H1 (cell line): ENCODE results near the gene UCP1. TPM values are rescaled to one million over a fixed set of nuclear protein-coding genes. Genes with fewer than 3 reads are reported as not detected.

Experiments
- CTCF ChIA-PET: fragments of 300-600 bp; sonication (Branson Sonifier 250); formaldehyde crosslinking; loops from one replicate; lab custom pipeline; 2021; ENCODE audit not compliant: partially characterized antibody; lab: Charles Lee
- POLR2A ChIA-PET: fragments of 300-600 bp; sonication (Branson Sonifier 250); formaldehyde crosslinking; loops from one replicate; lab custom pipeline; 2021; ENCODE audit warnings: inconsistent platforms; ENCODE audit not compliant: partially characterized antibody; lab: Charles Lee
- DNase-seq, 2 experiments: peaks; one replicate each; pipeline versions ENCODE4 v3.0.0 to v3.0.0-alpha.2; 2010 to 2022; ENCODE audit warnings: low spot score in 2 of 2, low read depth in 1 of 2, mixed read lengths in 1 of 2
- FAIRE-seq: peaks from 2 replicates; lab custom pipeline; 2011; peaks lifted over from hg19 to GRCh38; lab: Jason Lieb, UNC
- H2AFZ ChIP-seq: 2 replicates; pipeline ENCODE4 v1.8.1; 2012; ENCODE audit warnings: low read length, inconsistent platforms
- H2AK5ac ChIP-seq: 2 replicates; pipeline ENCODE4 v1.6.1; 2013; ENCODE audit warnings: low read depth, low read length
- H2BK120ac ChIP-seq: replicated peaks from 2 replicates; pipeline ENCODE3; 2013; ENCODE audit warnings: low read depth, low read length, inconsistent platforms
- H2BK12ac ChIP-seq: 2 replicates; pipeline ENCODE4 v1.6.1; 2013; ENCODE audit warnings: low read depth, low read length
- H2BK15ac ChIP-seq: 2 replicates; pipeline ENCODE4 v1.6.1; 2013; ENCODE audit warnings: low read length
- H2BK20ac ChIP-seq: 2 replicates; pipeline ENCODE4 v1.6.1; 2013; ENCODE audit warnings: low read length
- H2BK5ac ChIP-seq: 2 replicates; pipeline ENCODE4 v1.6.1; 2013; ENCODE audit warnings: low read depth, low read length
- H3K14ac ChIP-seq: 2 replicates; pipeline ENCODE4 v1.6.1; 2013; ENCODE audit warnings: inconsistent platforms; ENCODE audit not compliant: insufficient read length
- H3K18ac ChIP-seq: 2 replicates; pipeline ENCODE4 v1.6.1; 2013; ENCODE audit warnings: low read length; ENCODE audit errors: extremely low read depth
- H3K23ac ChIP-seq: 2 replicates; pipeline ENCODE4 v1.6.1; 2013; ENCODE audit warnings: inconsistent platforms; ENCODE audit not compliant: insufficient read length
- H3K23me2 ChIP-seq: 2 replicates; pipeline ENCODE4 v1.6.1; 2013; ENCODE audit warnings: low read depth, low read length
- H3K27ac ChIP-seq: 2 replicates; pipeline ENCODE4 v1.6.1; 2011; ENCODE audit warnings: low read depth, low read length, inconsistent platforms
- H3K27me3 ChIP-seq, 4 experiments: replicated peaks in 1 of 4; 1 replicate in 1 of 4; 2 replicates in 3 of 4; pipeline versions ENCODE4 v1.6.1 to v1.8.1; 2011 to 2013; ENCODE audit warnings: low read length in 3 of 4, mild to moderate bottlenecking in 3 of 4, inconsistent platforms in 2 of 4, mixed read lengths in 2 of 4, moderate library complexity in 1 of 4; ENCODE audit not compliant: control insufficient read depth in 3 of 4, insufficient read depth in 3 of 4; ENCODE audit errors: extremely low read depth in 1 of 4
- H3K36me3 ChIP-seq, 4 experiments: 2 replicates each; pipeline versions ENCODE4 v1.6.1 to v1.8.1; 2011 to 2013; ENCODE audit warnings: mild to moderate bottlenecking in 4 of 4, low read length in 3 of 4, moderate library complexity in 2 of 4, control low read depth in 1 of 4, inconsistent platforms in 1 of 4; ENCODE audit not compliant: insufficient read depth in 4 of 4, control insufficient read depth in 2 of 4
- H3K4ac ChIP-seq: replicated peaks from 2 replicates; pipeline ENCODE3; 2013; ENCODE audit warnings: low read length, low read depth, mixed read lengths, inconsistent platforms; ENCODE audit not compliant: insufficient read length
- H3K4me1 ChIP-seq, 4 experiments: replicated peaks in 1 of 4; 1 replicate in 1 of 4; 2 replicates in 3 of 4; pipeline versions ENCODE4 v1.6.1 to v1.8.1; 2011 to 2013; ENCODE audit warnings: low read length in 3 of 4, inconsistent platforms in 2 of 4, mixed read lengths in 1 of 4; ENCODE audit not compliant: insufficient read depth in 4 of 4, control insufficient read depth in 3 of 4
- H3K4me2 ChIP-seq, 2 experiments: 2 replicates each; pipeline versions ENCODE4 v1.6.1 to v1.8.1; 2011 to 2013; ENCODE audit warnings: low read depth in 2 of 2, low read length in 2 of 2, control low read depth in 1 of 2, inconsistent platforms in 1 of 2, mild to moderate bottlenecking in 1 of 2; ENCODE audit not compliant: insufficient read depth in 1 of 2
- H3K4me3 ChIP-seq, 4 experiments: fragments of 200-600, 300-600 bp in 1 of 4; sonication (generic), shearing (Covaris generic), sonication (Bioruptor Twin) in 1 of 4; 2 replicates each; pipeline versions ENCODE4 v1.5.1 to v1.8.1; 2011 to 2016; ENCODE audit warnings: low read length in 4 of 4, low read depth in 3 of 4, control low read depth in 2 of 4, inconsistent platforms in 2 of 4, mild to moderate bottlenecking in 2 of 4, mixed read lengths in 1 of 4, moderate library complexity in 1 of 4; ENCODE audit not compliant: insufficient read depth in 2 of 4; ENCODE audit errors: extremely low read depth in 1 of 4
- H3K56ac ChIP-seq: replicated peaks from 2 replicates; pipeline ENCODE3; 2013; ENCODE audit warnings: low read depth, mild to moderate bottlenecking, mixed read lengths, low read length, inconsistent platforms; ENCODE audit not compliant: insufficient read length
- H3K79me1 ChIP-seq: 2 replicates; pipeline ENCODE4 v1.6.1; 2013; ENCODE audit warnings: low read depth, low read length, control low read depth
- H3K79me2 ChIP-seq, 2 experiments: 2 replicates each; pipeline versions ENCODE4 v1.6.1 to v1.8.1; 2012 to 2013; ENCODE audit warnings: low read length in 2 of 2, mild to moderate bottlenecking in 2 of 2, inconsistent platforms in 1 of 2; ENCODE audit not compliant: insufficient read depth in 2 of 2, control insufficient read depth in 1 of 2
- H3K9ac ChIP-seq, 4 experiments: replicated peaks in 1 of 4; 1 replicate in 1 of 4; 2 replicates in 3 of 4; pipeline versions ENCODE4 v1.6.1 to v1.8.1; 2011 to 2013; ENCODE audit warnings: low read depth in 3 of 4, low read length in 3 of 4, control low read depth in 2 of 4, mild to moderate bottlenecking in 2 of 4, moderate library complexity in 2 of 4, inconsistent platforms in 1 of 4; ENCODE audit errors: extremely low read depth in 1 of 4
- H3K9me3 ChIP-seq, 2 experiments: 2 replicates each; pipeline versions ENCODE4 v1.6.1 to v1.8.1; 2012 to 2013; ENCODE audit warnings: mild to moderate bottlenecking in 2 of 2, moderate library complexity in 2 of 2, control low read depth in 1 of 2, inconsistent platforms in 1 of 2, low read depth in 1 of 2, low read length in 1 of 2, mixed read lengths in 1 of 2; ENCODE audit not compliant: insufficient read depth in 2 of 2
- H4K20me1 ChIP-seq, 2 experiments: replicated peaks in 1 of 2; 2 replicates each; pipeline versions ENCODE3 to v1.8.1; 2011 to 2013; ENCODE audit warnings: inconsistent platforms in 2 of 2, low read length in 2 of 2, mild to moderate bottlenecking in 1 of 2; ENCODE audit not compliant: insufficient read depth in 2 of 2, control insufficient read depth in 1 of 2
- H4K5ac ChIP-seq: 2 replicates; pipeline ENCODE4 v1.6.1; 2013; ENCODE audit warnings: low read length, low read depth, mixed read lengths, inconsistent platforms; ENCODE audit not compliant: insufficient read length
- H4K8ac ChIP-seq: 2 replicates; pipeline ENCODE4 v1.8.0; 2013; ENCODE audit warnings: mild to moderate bottlenecking, moderate library complexity, low read length, inconsistent platforms; ENCODE audit not compliant: insufficient read depth; ENCODE audit errors: extremely low read depth
- H4K91ac ChIP-seq: replicated peaks from 2 replicates; pipeline ENCODE3; 2013; ENCODE audit warnings: low read length, mixed read lengths, inconsistent platforms; ENCODE audit not compliant: insufficient read length
- JUND ChIP-seq: IDR thresholded peaks from 2 replicates; pipeline ENCODE4 v1.6.1; 2011; ENCODE audit warnings: mild to moderate bottlenecking, improper control_type of control experiment, low read length
- TAF1 ChIP-seq: IDR thresholded peaks from 2 replicates; pipeline ENCODE4 v1.6.1; 2011; ENCODE audit warnings: mild to moderate bottlenecking, low read depth, low read length
- YY1 ChIP-seq: IDR thresholded peaks from 2 replicates; pipeline ENCODE4 v1.6.1; 2011; ENCODE audit warnings: low read depth, mild to moderate bottlenecking, low read length
- ZNF274 ChIP-seq: IDR thresholded peaks from 2 replicates; pipeline ENCODE4 v1.7.0; 2012; ENCODE audit warnings: low read length, borderline replicate concordance; ENCODE audit errors: extremely low read depth
- WGBS, 2 experiments: shearing (Covaris generic) in 1 of 2; methylation state at CpG; one replicate each; pipeline versions ENCODE4 v1.1.6 to v1.1.7; 2013 to 2015; ENCODE audit warnings: low lambda C conversion rate in 2 of 2, mixed read lengths in 2 of 2, inconsistent platforms in 1 of 2, low coverage in 1 of 2, missing lambda C conversion rate in 1 of 2; ENCODE audit not compliant: insufficient replicate concordance in 2 of 2, insufficient coverage in 1 of 2, insufficient read length in 1 of 2; ENCODE audit errors: extremely low coverage in 1 of 2, missing lambda C conversion rate in 1 of 2; 5-methylcytosine and 5-hydroxymethylcytosine counted together
- polyA plus RNA-seq, 7 experiments: library from polyadenylated mRNA; depleted of rRNA in 3 of 7; stranded (reverse) in 5 of 7; unstranded in 2 of 7; fragments of >200 nt in 5 of 7; fragments of 200-250 nt in 2 of 7; gene quantifications; 1 replicate in 5 of 7; 2 replicates in 1 of 7; 4 replicates in 1 of 7; pipeline versions ENCODE4 v1.2.1 to v1.2.3, GENCODE V29; 2011 to 2013; ENCODE audit warnings: missing spikeins in 2 of 7, mixed read lengths in 2 of 7
- total RNA-seq: library from RNA; stranded (reverse); fragmentation: NEBNext Ultra II Directional; extraction: Animal tissue kit (Norgen Biotek cat#: 25700); gene quantifications from 2 replicates; pipeline ENCODE4 v1.2.1, GENCODE V29; 2021
- TF ChIP-seq, protein P1 (sequence below): IDR thresholded peaks from 2 replicates; pipeline ENCODE4 v1.6.1; 2012; ENCODE audit warnings: low read length, inconsistent platforms

Gene UCP1
- total and polyA plus RNA-seq, 2 of the 8 experiments (the other 6 are each of a cell fraction or from before 2014, with no cell fraction given): 0.20 to 0.44 TPM

DNA sequence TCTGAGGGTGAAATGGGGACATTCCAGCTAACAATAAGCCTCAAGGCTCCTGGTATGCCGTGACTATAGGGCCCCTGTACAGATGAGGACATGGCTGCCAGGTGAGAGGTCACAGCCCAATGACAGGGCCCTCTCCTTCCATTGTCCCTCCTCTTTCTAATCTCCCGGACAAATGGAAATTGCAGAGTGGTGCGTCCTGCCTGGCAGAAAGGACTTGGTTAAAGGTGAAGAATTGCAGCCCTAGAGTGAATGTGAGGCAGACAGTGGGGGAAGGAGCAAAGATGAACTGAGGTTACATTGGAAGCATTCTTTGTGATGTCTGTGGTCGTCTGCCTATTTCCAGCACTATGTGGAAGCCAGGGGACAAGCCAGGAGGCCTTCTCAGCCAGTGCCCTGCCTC is 6.7 kb upstream of the UCP1 start:
- no peaks in the 10 kb centered on the region for H3K23me2 ChIP-seq
- CTCF ChIA-PET: no interaction called here
- TF ChIP-seq ZNF274 (no peak), YY1 (no peak), JUND (no peak), TAF1 (no peak)
- TF ChIP-seq, protein P1, sequence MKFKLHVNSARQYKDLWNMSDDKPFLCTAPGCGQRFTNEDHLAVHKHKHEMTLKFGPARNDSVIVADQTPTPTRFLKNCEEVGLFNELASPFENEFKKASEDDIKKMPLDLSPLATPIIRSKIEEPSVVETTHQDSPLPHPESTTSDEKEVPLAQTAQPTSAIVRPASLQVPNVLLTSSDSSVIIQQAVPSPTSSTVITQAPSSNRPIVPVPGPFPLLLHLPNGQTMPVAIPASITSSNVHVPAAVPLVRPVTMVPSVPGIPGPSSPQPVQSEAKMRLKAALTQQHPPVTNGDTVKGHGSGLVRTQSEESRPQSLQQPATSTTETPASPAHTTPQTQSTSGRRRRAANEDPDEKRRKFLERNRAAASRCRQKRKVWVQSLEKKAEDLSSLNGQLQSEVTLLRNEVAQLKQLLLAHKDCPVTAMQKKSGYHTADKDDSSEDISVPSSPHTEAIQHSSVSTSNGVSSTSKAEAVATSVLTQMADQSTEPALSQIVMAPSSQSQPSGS: no peak

More for the DNA sequence above, 6.7 kb upstream of the UCP1 start:
- Histone ChIP-seq H4K8ac (no peak overlapping the region; the same call in 1 of the 2 replicates), H4K91ac (no peak overlapping the region), H3K27ac (no peak overlapping the region), H3K18ac (no peak overlapping the region), H3K9ac (no peak overlapping the region), H3K23ac (no peak overlapping the region), H3K4me2 (no peak overlapping the region), H3K79me1 (no peaks in the 10 kb centered on the region), H3K4me3 (no peak overlapping the region), H4K20me1 (no peaks in the 10 kb centered on the region), H2BK15ac (no peak overlapping the region), H2BK5ac (no peak overlapping the region), H3K4me1 (no peaks in the 10 kb centered on the region), H4K5ac (no peak overlapping the region), H3K56ac (no peak overlapping the region), H2BK120ac (no peak overlapping the region), H3K14ac (no peak overlapping the region), H2BK12ac (no peak overlapping the region), H3K36me3 (no peaks in the 10 kb centered on the region), H2AK5ac (no peak overlapping the region), H3K4ac (no peak overlapping the region), H2BK20ac (no peak overlapping the region), H3K9me3 (peaks cover 0 to 3% of the 10 kb centered on the region in 2 experiments; a peak in 1 of 4 replicates), H3K27me3 (peaks cover 0 to 13% (median 4%) of the 10 kb centered on the region in 4 experiments; a peak in 6 of 7 replicates), H2AFZ (peak overlapping the region; percentile 59; the same call in 1 of the 2 replicates), H3K79me2 (no peaks in the 10 kb centered on the region)
- WGBS, 2 experiments: 87% methylated on average over 4 of the region's 4 CpGs; no CpG with 5 or more reads in 1 of the 2 experiments
- FAIRE-seq (no peak), DNase-seq (no peak)
- POLR2A ChIA-PET: no interaction called here
